ENCODE measurements around the gene BABAM2.

GRCh38 chr2:28083476-28083875 lies 192.9 kb downstream of the BABAM2 start:
- TF ChIP-seq NCOA1 (IDR thresholded peaks at IDR 0.05; ENCODE audit: low read depth) (no peak), NR1H2 (CRISPR knock-in tag; IDR thresholded peaks at IDR 0.05) (no peak), CTCF (IDR thresholded peaks at IDR 0.05 in 2 of 3, conservative IDR thresholded peaks at IDR 0.05 in 1 of 3; ENCODE audit: insufficient read depth in 2 of 3, low read depth in 1 of 3, low read length in 3 of 3) (no peak), PCBP1 (IDR thresholded peaks at IDR 0.05; ENCODE audit: low read depth, low read length, poor library complexity, severe bottlenecking) (no peak), MXI1 (IDR thresholded peaks at IDR 0.05; ENCODE audit: low read depth, low read length) (no peak), RFX5 (IDR thresholded peaks at IDR 0.05; ENCODE audit: low read depth, low read length) (no peak), SMARCB1 (IDR thresholded peaks at IDR 0.05; ENCODE audit: insufficient read length, low read depth) (no peak), SMAD3 (CRISPR knock-in tag; conservative IDR thresholded peaks at IDR 0.05) (no peak)
- TF ChIP-seq, protein P1, sequence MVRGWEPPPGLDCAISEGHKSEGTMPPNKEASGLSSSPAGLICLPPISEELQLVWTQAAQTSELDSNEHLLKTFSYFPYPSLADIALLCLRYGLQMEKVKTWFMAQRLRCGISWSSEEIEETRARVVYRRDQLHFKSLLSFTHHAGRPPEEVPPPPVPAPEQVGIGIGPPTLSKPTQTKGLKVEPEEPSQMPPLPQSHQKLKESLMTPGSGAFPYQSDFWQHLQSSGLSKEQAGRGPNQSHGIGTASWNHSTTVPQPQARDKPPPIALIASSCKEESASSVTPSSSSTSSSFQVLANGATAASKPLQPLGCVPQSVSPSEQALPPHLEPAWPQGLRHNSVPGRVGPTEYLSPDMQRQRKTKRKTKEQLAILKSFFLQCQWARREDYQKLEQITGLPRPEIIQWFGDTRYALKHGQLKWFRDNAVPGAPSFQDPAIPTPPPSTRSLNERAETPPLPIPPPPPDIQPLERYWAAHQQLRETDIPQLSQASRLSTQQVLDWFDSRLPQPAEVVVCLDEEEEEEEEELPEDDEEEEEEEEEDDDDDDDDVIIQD (CRISPR knock-in tag; IDR thresholded peaks at IDR 0.05): no peak
